ENCODE measurements around the gene CNN3.

Gene CNN3

GRCh38 chr1:94925004-94925403, 1.9 kb downstream of the CNN3 start:
- DNase-seq = no peak

DNA sequence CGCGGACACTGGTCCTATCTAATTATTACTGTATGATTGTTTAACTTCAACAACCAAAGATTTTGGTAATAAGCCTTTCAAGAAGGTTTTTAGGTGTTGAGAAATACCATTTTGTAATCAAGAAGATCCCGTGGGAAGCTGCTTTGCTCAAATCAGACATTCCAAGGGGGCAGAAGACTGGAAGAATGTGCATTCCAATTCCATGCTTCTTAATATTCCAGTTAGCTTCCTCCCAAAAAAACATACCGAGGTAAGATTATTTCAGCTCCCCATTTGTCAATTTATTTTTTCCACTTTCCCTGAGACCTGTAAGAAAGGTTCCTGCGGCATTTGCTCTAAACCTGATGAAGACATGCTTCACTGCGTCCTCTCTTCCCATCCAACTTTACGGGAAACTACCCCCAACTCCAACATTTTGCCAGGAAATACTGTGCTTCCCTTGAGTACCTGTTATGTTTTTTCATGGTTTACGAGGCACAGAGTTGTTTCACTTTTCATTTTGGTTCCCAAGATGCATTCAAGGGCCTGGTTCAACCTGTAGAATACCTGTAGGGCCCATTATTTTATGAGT, 4.1 kb downstream of the CNN3 start:
- no peak for DNase-seq

- DNase-seq = no peak
These were observed 4.9 kb downstream of the CNN3 start for GRCh38 chr1:94921977-94922376.

DNA sequence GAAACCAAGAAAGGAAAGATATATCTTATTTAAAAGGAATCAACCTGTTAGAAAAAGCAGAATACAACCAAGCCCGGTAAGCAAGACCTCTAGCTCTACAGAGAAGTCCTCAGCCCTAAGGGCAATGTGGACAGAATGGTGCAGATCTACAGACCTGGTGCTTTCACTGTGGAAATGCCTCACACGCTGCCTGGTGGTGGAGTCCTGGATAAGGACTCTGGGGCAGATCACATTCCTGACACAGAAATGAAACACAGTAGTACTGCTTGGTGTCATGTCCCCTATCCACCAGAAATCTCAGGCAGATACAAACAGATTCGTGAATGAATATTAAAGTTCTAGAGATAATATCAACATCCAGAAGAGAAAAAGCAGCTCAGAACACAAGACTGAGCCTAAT, 6.8 kb downstream of the CNN3 start:
- DNase-seq = no peak

- no peak for DNase-seq
These were observed 7.5 kb downstream of the CNN3 start for GRCh38 chr1:94919241-94920030.

- DNase-seq = no peak
These were observed 9.7 kb downstream of the CNN3 start for GRCh38 chr1:94917251-94917650.

GRCh38 chr1:94912263-94913184, 14.4 kb downstream of the CNN3 start:
- DNase-seq = no peak

- DNase-seq = no peak
These were observed 17.4 kb downstream of the CNN3 start for GRCh38 chr1:94909486-94909885.

DNA sequence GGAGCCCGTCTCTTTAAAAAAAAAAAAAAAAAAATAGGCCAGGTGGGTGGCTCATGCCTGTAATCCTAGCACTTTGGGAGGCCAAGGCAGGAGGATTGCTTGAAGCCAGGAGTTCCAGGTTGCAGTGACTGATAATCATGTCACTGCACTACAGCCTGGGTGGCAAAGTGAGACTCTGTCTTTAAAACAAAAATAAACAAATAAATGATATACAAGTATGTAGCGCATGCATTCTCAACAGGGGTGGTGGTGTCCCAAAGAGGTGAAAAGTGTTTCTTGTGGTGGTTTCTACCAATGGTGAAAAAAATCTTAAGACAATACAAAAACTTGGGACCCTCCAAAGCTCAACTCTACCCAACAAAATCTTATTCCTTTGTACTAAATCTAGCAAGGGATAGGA, 17.9 kb downstream of the CNN3 start:
- DNase-seq = no peak

GRCh38 chr1:94908190-94908589, 18.7 kb downstream of the CNN3 start:
- no peak for DNase-seq

DNA sequence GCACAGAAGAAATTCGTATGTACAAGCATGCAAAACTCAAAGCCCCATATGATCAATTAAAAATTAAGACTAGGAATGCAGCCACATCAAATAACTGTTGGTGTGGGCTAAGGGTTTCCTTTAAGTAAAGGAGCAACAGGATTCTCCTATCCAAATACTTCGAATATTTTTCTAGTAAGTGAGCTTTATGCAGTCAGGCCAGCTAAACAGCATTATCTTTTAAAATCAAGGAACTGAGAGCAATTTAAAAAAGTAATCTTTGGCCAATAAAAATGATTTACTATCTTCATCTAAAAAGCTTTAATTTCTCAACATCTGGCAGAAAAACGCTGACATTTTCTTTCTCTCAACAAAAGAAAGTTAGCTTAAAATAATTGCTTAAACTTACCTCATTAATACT, 19.8 kb downstream of the CNN3 start:
- no peak for DNase-seq

- no peak for DNase-seq
These were observed 20.5 kb downstream of the CNN3 start for GRCh38 chr1:94906382-94906781.

GRCh38 chr1:94905207-94905606, 21.7 kb downstream of the CNN3 start:
- DNase-seq = no peak

GRCh38 chr1:94903280-94904009, 23.5 kb downstream of the CNN3 start:
- DNase-seq = no peak

- DNase-seq = no peak
These were observed 25.1 kb downstream of the CNN3 start for GRCh38 chr1:94901841-94902240.

DNA sequence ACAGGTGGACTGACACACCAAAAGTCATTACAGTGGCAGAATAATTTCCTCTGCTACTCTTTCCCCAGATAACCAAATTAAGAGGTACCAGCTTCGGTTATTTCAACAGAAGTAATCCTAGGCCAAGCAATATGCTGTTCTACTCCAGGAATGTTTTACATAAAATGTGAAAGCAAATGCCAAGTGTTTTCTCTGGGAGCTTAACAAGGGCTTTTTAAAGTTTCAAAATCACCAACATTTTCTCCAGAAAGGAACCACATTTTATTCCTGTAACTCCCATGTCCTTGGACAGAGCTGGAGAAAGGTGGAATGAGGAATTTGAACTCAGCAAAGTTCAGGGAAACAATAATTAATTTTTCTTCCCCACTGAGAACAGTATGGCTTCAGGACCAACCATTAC, 27.2 kb downstream of the CNN3 start:
- no peak for DNase-seq

DNA sequence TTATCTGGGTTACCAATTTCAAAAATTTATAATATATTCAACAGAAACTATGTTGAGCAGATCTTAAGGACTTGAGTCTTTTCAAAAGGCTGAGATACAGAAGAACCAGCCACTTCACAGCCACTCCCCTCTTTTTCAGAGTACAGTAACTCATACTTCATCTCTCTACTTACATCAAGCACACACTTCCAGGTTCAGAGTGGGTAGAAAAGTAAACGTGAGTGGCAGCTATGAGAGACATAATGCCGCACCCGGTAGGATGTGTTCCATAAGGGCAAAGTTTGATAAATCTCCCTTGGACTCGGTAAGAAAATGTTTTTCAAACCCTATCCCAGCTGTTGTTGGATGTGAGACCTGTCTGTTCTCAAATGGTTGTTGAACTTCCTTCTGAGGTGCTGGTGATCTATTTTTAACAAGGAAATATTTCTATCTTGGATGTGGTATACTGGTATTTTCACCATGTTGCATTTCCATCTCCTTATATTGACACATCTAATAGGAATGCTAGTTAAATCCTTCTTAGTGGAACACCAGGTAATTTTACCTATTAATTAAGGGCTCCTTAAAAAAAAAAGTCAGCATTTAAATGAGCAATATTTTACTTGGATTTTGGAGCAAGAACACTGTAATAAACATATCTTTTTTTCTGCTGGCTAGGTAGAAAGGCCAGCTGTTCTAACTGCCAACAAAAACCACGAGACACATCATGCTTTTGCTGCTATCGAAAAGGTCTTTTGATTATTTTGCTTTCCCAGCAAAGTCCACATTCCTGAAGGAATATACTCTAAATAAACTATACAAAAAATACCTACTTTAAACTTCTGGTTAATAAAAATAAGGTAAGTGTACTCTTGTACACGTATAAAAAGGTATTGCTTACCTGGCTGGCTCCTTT, 28.2 kb downstream of the CNN3 start:
- DNase-seq = no peak

- no peak for DNase-seq
These were observed 31.4 kb downstream of the CNN3 start for GRCh38 chr1:94895518-94895917.

DNA sequence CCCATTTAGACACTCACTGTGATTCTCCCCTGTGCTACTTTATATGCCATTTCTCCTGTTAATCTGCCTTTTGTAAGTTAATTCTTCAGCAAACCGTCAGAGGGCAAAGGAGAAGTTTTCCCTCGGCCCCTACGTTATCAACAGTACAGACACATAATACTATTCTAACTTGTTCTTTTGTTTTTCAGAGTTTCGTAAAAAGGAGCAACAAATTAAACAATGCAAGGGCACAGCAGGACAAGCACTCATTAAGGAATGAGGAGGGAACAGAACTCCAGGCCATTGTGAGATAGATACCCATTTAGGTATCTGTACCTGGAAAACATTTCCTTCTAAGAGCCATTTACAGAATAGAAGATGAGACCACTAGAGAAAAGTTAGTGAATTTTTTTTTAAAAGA, 32.3 kb downstream of the CNN3 start:
- no peak for DNase-seq

- no peak for DNase-seq
These were observed 34.2 kb downstream of the CNN3 start for GRCh38 chr1:94892604-94893254.

Data from anterior cingulate cortex (tissue), 58 donors.